ENCODE results near the gene FLYWCH1.

FLYWCH1 gene

DNA sequence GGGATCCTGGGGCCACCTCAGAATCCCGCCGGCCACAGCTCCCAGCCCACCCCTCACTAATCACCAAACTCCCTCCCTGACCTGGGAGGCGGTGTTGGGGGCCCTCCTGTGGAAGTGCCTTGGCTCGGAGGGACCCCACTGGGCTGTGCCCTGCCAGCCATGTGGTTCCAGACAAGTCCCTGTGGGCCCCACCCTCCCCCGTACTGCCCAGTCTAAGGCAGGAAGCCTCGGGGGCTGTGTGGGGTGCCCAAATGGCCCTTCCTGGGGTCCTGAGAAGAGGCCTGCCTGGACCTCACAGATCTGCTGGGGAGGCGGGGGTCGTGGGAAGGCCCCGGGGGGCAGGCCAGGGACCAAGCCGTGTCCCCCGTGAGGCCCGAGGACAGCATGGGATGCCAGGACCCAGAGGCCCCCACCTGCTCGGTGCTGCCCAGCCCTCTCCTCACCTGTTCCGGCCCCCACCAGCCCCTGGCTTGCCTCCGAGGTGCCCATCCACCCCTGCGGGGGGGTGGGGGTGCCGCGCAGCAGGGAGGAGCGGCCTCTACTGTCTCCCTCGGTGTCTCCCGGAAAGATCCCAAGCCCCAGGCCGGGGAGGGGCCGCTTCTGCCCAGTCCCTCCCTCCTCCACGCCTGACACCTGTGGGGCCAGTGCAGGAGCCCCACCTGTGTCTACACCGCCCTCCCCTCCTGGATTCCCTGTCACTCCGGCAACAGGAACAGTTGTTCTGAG lies 43.1 kb downstream of the FLYWCH1 start:
- no peak for DNase-seq

- DNase-seq: no peak
Measured at GRCh38 chr16:2955438-2955778, 43.7 kb downstream of the FLYWCH1 start.

DNA sequence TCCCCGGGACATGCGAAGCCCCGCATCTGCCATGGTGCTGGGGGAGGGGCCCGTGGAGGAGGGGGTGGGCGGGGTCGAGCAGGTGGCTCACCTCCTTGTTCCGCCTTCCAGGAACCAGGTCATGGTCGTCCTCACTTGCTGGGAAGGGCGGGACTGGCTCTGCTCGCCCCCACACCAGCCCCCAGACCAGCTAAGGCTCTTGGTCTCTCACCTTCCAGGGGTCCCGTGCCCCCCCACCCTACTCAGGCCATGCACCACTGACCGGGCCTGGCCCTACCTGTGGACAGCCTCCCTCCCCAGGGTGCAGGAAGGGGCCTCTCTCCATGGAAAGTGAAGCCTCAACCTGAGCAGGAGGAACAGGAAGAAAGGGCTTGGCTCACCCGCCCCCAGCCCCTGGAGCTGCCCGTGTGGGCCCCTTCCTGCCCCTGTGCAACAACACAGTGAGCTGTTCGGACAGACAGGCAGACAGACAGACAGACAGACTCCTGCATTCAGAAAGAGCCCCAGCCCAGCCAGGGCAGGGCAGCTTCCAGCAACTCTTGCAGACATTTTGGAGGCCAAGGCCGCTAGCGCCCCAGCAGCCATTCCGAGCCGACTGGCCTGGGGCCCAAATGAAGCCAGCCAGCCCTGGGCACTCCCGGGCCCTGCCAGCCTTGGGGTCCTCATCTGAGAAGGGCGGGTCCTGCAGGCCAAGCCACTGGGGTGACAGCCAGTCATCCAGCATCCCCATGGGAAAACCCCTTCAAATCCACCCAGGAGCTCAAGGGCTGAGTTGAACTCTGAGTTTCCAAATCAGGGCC lies 44.2 kb downstream of the FLYWCH1 start:
- DNase-seq: no peak

GRCh38 chr16:2956579-2956956 lies 44.8 kb downstream of the FLYWCH1 start:
- DNase-seq: no peak

DNA sequence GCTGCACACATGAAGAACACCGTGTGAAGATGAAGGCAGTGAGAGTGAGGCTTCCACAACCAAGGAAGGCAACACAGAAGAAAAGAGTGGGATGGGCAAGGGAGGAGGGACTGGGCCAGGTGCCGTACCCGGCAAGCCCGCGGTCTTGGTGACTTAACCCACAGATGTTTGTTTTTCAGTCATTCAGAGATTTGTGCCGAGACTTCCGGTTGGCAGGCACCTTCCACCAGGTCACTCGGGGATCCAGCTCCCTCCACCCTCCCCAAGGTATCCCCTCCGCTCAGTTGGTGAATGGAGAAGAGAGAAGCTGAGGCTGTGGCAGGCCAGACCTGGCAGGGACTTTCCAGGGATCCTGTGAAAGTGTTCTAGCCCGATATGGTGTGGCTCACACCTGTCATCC lies 47.5 kb downstream of the FLYWCH1 start:
- no peak for DNase-seq

- no peak for DNase-seq
Measured at GRCh38 chr16:2960183-2961010, 48.7 kb downstream of the FLYWCH1 start.

DNA sequence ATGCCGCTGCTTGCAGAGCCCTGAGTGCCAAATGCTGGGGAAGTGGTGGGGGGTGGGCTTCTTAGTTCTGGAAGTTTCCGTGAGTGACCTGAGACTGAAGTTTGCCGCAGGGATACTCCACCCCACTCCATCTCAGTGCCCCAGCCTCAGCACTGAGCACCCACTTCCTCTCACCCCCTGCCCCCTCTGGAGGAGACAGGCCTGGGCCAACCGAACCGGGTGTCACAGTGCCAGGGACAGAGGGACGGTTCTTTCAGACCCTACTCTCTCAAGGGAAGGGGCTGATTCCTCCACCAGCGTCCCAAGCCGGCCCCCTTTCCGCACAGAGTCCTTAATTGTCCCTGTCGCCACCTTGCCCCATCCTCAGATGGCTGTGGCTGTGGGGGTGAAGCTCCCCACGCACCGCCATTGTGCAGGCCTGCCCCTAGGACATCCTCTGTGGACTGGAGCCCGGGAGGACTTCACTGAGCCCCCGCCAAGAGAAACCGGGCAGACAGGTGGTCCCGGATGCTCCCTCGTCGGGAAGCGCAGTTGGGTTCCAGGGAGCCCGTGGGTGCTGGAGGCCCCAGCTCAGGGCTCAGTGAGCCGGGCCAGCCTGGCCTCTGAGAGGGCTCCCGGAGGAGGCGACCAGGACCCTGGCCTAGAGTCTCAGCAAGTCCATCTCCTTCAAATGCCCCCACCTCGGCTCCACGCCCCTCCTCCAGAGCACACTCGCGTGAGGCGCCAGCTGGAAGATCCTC lies 50.8 kb downstream of the FLYWCH1 start:
- DNase-seq: no peak

GRCh38 chr16:2963074-2963722 lies 51.5 kb downstream of the FLYWCH1 start:
- DNase-seq: no peak

DNA sequence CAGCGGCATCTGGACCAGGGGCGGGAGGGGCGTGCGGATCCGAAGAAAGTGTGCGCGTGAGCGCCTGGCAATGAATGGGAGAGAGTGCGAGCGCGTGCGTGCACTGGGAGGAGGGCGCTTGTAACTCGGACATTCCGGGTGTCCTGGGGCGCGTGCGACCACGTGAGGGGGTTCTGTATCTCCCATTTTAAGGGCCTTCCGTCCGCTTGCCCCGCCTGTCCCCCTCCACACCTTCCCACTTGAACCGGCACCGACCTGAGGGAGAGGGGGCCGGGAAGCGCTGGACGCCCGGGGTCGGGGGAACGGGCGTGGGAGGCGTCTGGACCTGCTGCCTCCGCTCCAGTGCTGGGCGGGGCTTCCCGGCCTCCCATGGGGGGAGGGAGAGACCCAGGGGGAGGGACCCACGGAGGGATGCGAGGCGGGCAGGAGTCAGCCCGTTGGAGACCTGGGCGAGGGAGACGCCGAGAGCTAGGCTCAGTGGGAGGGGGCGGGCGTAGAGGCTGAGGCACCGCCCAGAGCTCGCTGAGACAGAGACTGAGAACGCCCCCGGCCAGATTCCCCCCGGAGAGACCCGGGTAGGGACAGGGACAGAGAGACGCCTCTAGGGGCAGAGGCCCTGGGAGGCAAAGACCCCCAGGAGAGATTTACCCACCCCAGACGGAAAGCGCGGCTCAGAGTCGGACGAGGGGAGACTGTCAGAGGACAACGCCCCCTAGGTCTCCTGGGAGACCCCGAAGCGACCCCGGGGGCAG lies 52.2 kb downstream of the FLYWCH1 start, which contains the start of gene KREMEN2:
KREMEN2 (plus strand) TSS at position 553 of the 752 bp plus-strand sequence. CDS start 246 bp downstream, outside the sequence.
- DNase-seq: no peak

DNA sequence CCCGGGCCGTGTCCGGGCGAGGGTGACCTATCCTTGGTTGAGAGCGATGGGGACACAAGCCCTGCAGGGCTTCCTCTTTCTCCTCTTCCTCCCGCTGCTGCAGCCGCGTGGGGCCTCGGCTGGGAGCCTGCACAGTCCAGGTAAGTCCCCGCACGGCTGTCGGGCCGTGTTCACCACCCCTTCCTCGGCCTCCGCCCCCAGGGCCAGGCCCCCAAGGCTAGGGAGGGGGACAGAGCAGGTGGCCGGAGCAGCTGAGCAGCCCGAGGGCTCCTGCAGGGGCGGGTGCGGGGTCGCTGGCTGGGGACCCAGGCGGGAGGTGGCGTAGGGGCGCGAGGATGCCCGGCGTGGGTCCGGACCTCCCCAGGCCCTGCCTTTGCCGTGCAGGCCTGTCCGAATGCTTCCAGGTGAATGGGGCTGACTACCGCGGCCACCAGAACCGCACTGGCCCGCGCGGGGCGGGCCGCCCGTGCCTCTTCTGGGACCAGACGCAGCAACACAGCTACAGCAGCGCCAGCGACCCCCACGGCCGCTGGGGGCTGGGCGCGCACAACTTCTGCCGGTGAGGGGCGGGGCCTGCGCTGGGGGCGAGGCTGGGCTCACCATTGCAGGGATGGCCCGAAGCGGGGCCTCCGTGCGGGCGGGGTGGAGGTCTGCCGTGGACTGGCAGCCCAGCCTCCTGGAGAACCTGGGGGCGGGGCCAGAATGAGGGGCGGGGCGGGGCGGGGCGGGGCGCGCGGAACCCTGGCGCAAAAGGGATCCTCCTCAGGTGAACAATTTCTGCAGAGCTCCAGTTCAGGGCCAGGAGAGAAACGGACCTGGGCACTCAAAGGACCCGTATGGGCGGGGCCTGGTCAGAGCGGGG lies 53.0 kb downstream of the FLYWCH1 start:
- peak; percentile 45 for DNase-seq

- DNase-seq: no peak
Measured at GRCh38 chr16:2966043-2966807, 54.5 kb downstream of the FLYWCH1 start.

GRCh38 chr16:2966808-2967191 lies 55.1 kb downstream of the FLYWCH1 start:
- DNase-seq: no peak

GRCh38 chr16:2967211-2967631 lies 55.5 kb downstream of the FLYWCH1 start:
- DNase-seq: no peak

- DNase-seq: no peak
Measured at GRCh38 chr16:2967721-2968161, 56.0 kb downstream of the FLYWCH1 start.

- DNase-seq: no peak
Measured at GRCh38 chr16:2968368-2968737, 56.6 kb downstream of the FLYWCH1 start.

DNA sequence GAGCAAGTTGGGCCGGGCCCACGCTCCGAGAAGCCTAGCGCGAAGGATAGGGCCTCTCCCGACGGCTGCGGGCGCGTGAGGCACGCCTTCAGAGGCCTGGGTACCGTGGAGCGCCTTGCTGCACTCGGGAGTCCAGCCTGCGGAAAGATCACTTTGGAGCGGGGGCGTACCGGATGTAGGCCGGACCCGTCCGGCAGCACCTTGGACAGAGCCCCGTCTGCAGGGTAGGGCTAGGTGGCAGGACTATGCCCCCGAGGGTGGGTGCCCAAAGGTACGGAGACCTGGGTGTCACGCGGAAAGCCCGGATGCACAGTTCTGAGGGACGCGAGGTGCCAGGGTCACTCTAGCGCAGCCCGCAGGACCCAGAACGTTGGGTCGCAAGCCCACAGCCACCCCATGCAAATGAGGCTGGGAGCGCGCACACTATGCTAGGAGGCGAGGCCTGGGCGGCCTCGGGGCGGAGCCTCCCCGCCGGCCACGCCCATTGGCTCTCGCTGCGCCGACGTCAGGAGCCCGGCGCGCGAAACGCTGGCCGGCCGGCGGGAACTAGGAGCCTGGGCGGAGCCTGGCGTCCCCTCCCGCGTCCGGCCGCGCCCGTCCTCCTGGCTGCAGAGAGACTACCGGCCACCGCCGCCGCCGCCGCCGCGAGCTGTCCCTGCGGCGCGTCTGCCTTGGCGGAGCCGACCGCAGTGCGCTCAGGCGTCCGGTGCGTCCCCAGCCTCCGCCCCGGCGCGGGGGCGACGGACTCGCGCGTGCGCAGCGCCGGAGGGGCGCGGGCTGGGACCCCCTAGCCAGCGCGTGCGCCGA lies 57.2 kb downstream of the FLYWCH1 start, which contains the start of gene PAQR4:
PAQR4 (plus strand) TSS at position 611 of the 807 bp plus-strand sequence. CDS start 327 bp downstream, outside the sequence.
- peak; percentile 48 for DNase-seq

DNA sequence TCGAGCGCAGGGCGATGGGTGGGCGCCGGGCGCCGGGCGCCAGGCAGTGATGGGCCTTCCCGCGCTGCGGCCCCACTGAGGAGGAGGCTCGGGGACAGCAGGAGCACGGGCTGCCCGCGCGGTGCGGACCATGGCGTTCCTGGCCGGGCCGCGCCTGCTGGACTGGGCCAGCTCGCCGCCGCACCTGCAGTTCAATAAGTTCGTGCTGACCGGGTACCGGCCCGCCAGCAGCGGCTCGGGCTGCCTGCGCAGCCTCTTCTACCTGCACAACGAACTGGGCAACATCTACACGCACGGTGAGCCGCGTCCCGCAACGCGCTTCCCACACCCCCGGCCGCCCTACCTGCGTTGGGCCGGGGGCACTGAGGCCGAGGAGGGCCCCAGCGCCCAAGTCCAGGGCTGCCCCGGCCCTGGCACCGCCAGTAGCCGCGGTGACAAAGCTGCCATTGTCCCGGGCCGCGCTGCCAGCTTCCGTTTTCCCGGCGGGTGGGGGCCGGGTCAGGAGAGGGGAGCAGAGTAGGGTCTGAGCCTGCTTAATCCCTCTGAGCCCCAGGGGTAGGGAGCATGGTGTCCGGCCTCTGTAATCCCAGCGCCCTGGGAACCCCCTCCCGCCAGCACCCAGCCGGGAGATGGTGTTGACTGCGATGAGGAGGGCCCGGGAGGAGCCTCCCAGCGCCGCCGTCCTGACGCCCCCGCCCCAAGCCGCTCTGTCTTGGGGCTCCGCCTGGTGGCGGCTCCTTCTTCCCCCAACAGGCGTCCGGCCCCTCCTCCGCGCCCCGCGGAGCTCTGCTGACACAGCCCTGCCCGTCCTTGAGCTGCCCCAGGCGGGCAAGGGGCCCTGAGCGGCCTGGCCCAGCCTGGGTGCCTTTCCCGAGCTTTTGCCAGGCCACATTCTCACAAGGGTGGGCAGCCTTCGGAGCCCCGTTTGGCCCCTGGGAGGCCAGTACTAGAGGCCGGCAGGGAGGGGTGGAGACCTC lies 58.1 kb downstream of the FLYWCH1 start:
- DNase-seq: no peak
